Measurements from ENCODE around the gene NBPF14. TPM values are rescaled to one million over a fixed set of nuclear protein-coding genes. Genes with fewer than 3 reads are reported as not detected.
A peak's percentile ranks its signal among the peaks of the same experiment; 100 is the strongest.
"Not testable (repeated sequence)": the region's sequence is repeated elsewhere in the genome, so short reads cannot be mapped to it uniquely, and the experiment has no call there.

The NBPF14 gene
- polyA plus RNA-seq (2012; ENCODE audit: missing spikeins) = 8.6 TPM

- not testable (repeated sequence) for DNase-seq (ENCODE audit: insufficient read length); FAIRE-seq
Observed at GRCh38 chr1:148595911-148596310, at the start of gene NBPF14. TSS of gene NBPF14 (minus strand) at chr1:148596011. CDS start at chr1:148595717, 294 bp downstream.

GRCh38 chr1:148625451-148625850 is 29.6 kb upstream of the NBPF14 start:
- FAIRE-seq; DNase-seq (ENCODE audit: insufficient read length): not testable (repeated sequence)

GRCh38 chr1:148618216-148618615 is 22.4 kb upstream of the NBPF14 start:
- not testable (repeated sequence) for FAIRE-seq; DNase-seq (ENCODE audit: insufficient read length)

- FAIRE-seq; DNase-seq (ENCODE audit: insufficient read length): not testable (repeated sequence)
Observed at GRCh38 chr1:148605266-148605665, 9.5 kb upstream of the NBPF14 start.

DNA sequence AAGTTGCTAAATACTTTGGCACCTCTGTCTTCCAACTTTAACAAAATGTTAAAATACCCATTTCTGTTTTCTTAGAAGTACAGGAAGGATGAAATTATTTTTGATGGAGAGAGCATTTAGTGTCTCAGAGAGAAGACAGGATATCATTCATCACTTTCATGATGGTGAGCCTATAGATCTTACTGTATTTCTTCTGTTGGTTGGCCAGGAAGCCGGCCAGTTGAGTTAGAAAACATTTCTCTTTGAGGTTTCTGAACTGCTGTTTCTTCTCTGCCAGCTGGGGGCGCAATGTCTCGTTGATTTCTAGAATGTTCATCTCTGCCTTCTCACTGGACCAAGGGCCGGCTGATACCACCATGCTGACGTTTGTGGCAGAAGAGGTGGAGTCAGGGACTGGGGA is 451 bp downstream of the NBPF14 start:
- not testable (repeated sequence) for DNase-seq (ENCODE audit: insufficient read length); FAIRE-seq

DNA sequence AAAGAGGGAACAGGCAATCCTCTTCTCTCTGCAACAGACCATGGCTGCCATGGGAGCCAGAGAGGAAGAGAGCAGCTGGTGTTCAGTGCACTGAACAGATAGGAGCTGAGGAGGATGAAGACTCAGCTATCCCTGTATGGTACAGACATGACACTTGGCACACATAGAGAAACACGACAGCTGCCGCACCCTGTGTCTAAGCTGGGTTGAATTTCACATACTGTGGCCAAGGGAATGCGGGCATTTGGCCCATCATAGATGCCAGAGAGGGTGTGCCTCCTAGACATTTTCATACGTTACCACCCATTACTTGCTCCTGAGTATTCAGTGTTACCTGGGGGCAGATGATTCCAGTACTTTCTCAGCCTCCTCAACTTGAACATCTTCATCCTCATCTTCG is 4.7 kb downstream of the NBPF14 start:
- FAIRE-seq = not testable (repeated sequence)

GRCh38 chr1:148532158-148532557 is 63.7 kb downstream of the NBPF14 start:
- DNase-seq (ENCODE audit: insufficient read length); FAIRE-seq: not testable (repeated sequence)

More for the DNA sequence above, 4.7 kb downstream of the NBPF14 start:
- DNase-seq (ENCODE audit: insufficient read length) = not testable (repeated sequence)

DNA sequence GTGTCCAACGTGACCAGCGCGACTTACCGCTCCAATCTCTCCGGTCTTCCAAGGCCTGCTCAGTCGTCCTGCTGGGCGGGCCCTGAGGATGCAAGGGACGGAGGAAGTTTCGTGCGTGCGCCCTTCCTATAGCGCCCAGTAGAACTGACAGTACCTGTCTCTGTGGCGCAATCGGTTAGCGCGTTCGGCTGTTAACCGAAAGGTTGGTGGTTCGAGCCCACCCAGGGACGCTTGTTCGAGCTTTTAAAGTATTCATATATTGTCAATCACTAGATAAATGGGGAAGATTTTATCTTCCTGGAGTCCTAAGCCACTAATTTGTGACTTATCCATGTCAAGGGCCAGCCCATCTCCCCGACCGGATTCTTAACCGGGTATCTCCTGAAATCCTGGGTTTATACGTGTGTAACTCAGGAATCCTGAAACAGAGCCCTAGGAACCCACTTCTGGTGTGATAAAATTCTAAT is 66.7 kb downstream of the NBPF14 start:
- DNase-seq (ENCODE audit: insufficient read length); FAIRE-seq: not testable (repeated sequence)

DNA sequence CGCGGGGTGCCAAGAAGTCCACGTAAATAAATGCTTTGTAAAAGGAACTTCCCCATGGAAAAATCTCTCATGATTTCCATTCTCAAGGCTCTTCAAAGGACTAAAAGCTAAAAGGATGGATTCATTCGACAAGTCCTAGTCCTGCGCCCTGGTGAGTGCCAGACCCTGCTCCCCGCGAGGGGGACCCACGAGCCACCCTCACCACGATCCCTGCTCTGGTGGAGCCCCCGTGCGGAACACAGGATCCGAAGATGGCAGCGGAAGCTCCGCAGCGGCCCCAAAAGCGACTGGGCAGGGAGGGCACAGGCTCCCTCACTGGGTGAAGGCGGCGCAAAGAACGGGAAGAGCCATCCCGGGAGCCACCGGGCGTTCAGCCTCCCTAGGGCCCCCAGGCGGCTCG is 67.2 kb downstream of the NBPF14 start:
- FAIRE-seq; DNase-seq (ENCODE audit: insufficient read length): not testable (repeated sequence)

- DNase-seq (ENCODE audit: insufficient read length); FAIRE-seq: not testable (repeated sequence)
Observed at GRCh38 chr1:148526587-148526986, 69.2 kb downstream of the NBPF14 start.

- FAIRE-seq; DNase-seq (ENCODE audit: insufficient read length): not testable (repeated sequence)
Observed at GRCh38 chr1:148523205-148524144, 72.3 kb downstream of the NBPF14 start.

- DNase-seq (ENCODE audit: insufficient read length); FAIRE-seq: not testable (repeated sequence)
- TF ChIP-seq POLR2A (IDR thresholded peaks at IDR 0.05; ENCODE audit: low read depth, low read length) = peak; percentile 96
- peak; percentile 82 for TF ChIP-seq TAF1 (IDR thresholded peaks at IDR 0.05; ENCODE audit: borderline replicate concordance, low read depth, low read length)
- TF ChIP-seq POLR2AphosphoS5 (IDR thresholded peaks at IDR 0.05; ENCODE audit: low read depth, low read length) = peak; percentile 99
Observed at GRCh38 chr1:148522561-148523204, 73.1 kb downstream of the NBPF14 start.

GRCh38 chr1:148522072-148522471 is 73.7 kb downstream of the NBPF14 start:
- FAIRE-seq; DNase-seq (ENCODE audit: insufficient read length): not testable (repeated sequence)

DNA sequence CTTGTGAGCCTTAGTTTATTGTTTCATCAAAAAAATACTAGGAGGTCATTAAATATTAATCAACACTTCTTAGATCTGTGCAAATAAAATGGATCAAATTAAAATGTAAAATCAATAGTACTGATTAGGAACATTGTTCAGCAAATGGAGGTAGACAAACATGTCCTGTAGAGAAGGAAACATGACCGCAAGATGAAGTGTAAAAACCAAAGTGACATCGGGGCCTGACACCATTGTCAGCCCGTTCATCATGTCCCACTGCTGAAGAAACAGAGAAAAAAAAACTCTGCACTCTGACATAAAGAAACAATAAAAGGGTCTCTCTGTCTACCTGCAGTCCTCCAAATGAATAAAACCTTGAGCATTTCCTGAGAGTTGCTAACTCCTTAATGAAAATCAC is 81.5 kb downstream of the NBPF14 start:
- not testable (repeated sequence) for FAIRE-seq

DNA sequence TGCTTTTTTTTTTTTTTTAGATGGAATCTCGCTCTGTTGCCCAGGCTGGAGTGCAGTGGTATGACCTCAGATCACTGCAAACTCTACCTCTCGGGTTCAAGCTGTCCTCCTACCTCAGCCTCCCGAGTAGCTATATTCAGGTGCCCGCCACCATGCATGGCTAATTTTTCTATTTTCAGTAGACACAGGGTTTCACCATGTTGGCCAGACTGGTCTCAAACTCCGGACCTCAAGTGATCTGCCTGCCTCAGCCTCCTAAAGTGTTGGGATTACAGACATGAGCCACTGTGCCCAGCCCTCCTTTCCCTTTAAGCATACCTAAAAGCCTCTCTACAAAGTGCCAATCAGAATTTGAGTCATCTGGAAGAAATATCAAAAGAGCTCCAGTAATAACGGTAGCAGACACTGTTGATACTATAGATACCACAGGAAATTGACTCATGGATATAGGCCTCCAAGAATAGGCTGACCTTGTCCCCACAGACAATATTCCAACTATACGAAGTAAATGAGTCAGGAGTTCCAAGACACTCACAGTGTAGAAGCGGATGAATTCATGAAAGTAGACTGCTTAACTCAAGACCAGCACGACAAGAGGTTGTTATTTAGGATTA is 83.1 kb downstream of the NBPF14 start:
- DNase-seq (ENCODE audit: insufficient read length); FAIRE-seq: not testable (repeated sequence)

More for the DNA sequence above, 81.5 kb downstream of the NBPF14 start:
- DNase-seq (ENCODE audit: insufficient read length) = not testable (repeated sequence)

DNA sequence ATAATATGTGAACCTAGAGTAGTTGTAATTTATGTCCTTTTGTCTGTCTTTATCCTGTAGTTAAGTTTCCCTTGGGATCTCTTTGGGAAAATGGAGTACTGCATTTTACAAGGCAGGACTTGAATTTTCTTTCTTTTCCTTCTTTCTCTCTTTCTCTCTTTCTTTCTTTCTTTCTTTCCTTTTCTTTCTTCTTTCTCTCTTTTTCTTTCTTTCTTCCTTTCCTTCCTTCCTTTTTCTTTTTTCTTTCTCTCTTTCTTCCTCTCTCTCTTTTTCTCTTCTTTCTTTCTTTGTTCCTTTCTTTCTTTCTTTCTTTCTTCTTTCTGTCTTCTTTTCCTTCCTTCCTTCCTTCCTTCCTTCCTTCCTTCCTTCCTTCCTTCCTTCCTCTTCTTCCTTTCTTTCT is 101.9 kb downstream of the NBPF14 start:
- not testable (repeated sequence) for FAIRE-seq

DNA sequence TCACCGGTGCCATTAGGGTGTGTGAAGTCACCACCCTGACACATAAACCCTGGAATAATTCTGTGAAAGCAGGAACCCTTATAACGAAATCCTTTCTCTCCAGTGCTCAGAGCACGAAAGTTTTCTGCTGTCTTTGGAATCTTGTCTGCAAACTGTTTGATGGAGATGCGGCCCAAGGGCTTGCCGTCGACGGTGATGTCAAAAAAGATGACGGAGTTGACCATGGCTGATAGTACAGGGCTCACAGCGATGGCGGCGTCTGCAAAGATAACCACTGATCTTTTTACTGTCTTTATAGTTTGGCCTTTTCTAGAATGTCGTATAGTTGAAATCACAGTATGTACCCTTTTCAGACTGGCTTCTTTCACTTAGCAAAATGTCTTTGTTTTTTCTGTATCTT is 112.8 kb downstream of the NBPF14 start, which contains the start of gene PPIAL4G:
TSS of gene PPIAL4G (minus strand) at position 274 of the 400 bp plus-strand sequence. CDS start at position 224, 50 bp downstream.
- not testable (repeated sequence) for FAIRE-seq; DNase-seq (ENCODE audit: insufficient read length)

More for the DNA sequence above, 101.9 kb downstream of the NBPF14 start:
- not testable (repeated sequence) for DNase-seq (ENCODE audit: insufficient read length)
